HL-60 (cell line): ENCODE measurements around the gene CNOT10.
"Not testable (repeated sequence)": the region's sequence is repeated elsewhere in the genome, so short reads cannot be mapped to it uniquely, and the experiment has no call there.

Source experiments
- DNase-seq, 2 experiments: peaks; one replicate each; pipeline ENCODE4 v3.0.0-alpha.2; 2010 to 2020; ENCODE audit warnings: low read depth in 1 of 2, low spot score in 1 of 2
- H3K27ac ChIP-seq: fragments of 250-450 bp; sonication (Bioruptor Pico); replicated peaks from 2 replicates; pipeline ENCODE4 v1.5.1; 2020; ENCODE audit warnings: mild to moderate bottlenecking, moderate library complexity
- H3K27me3 ChIP-seq: fragments of 250-450 bp; sonication (Bioruptor Pico); 2 replicates; pipeline ENCODE4 v1.5.1; 2021; ENCODE audit warnings: mild to moderate bottlenecking, moderate library complexity; ENCODE audit not compliant: insufficient read depth, poor library complexity, severe bottlenecking
- H3K4me3 ChIP-seq: replicated peaks from 2 replicates; pipeline ENCODE4 v1.5.1; 2011; ENCODE audit warnings: mild to moderate bottlenecking, control low read depth, low read length; ENCODE audit not compliant: insufficient read depth
- GABPA ChIP-seq: IDR thresholded peaks from 2 replicates; pipeline ENCODE4 v1.6.1; 2012; ENCODE audit warnings: low read depth
- POLR2AphosphoS5 ChIP-seq: IDR thresholded peaks from 2 replicates; pipeline ENCODE4 v1.6.1; 2012; ENCODE audit warnings: low read depth
- SPI1 ChIP-seq: IDR thresholded peaks from 2 replicates; pipeline ENCODE4 v1.6.1; 2012; ENCODE audit warnings: low read depth, mild to moderate bottlenecking, borderline replicate concordance
- TF ChIP-seq, protein P1 (sequence below): IDR thresholded peaks from 2 replicates; pipeline ENCODE4 v1.6.1; 2012; ENCODE audit warnings: low read depth; ENCODE audit not compliant: insufficient replicate concordance
- TF ChIP-seq, protein P2 (sequence below): IDR thresholded peaks from one replicate; pipeline ENCODE4 v1.5.1; 2011; ENCODE audit warnings: low read length, control low read depth, inconsistent platforms; ENCODE audit not compliant: insufficient read depth

Gene CNOT10

DNA sequence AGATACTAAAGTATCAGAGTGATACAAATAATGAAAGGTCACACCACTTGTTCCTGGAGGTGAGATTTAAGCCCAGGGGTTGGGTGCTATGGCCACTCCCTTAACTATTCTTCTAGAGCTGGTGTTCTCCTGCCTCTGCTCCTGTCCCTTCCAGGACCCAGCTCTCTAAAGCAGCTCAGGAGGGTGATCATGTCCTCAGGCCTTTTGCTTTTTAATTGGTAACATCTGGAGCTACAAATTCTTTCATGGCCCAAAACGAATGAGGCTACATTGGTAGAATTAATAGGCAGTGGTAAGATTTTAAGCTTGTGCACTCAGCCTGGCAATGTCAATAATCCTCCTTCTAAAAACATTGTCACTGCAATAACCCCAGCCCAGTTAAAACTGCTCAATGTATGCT is 38.2 kb upstream of the CNOT10 start:
- DNase-seq, result no peak
- H3K27me3 ChIP-seq, result no peaks in the 10 kb centered on the region
- TF ChIP-seq, protein P1, sequence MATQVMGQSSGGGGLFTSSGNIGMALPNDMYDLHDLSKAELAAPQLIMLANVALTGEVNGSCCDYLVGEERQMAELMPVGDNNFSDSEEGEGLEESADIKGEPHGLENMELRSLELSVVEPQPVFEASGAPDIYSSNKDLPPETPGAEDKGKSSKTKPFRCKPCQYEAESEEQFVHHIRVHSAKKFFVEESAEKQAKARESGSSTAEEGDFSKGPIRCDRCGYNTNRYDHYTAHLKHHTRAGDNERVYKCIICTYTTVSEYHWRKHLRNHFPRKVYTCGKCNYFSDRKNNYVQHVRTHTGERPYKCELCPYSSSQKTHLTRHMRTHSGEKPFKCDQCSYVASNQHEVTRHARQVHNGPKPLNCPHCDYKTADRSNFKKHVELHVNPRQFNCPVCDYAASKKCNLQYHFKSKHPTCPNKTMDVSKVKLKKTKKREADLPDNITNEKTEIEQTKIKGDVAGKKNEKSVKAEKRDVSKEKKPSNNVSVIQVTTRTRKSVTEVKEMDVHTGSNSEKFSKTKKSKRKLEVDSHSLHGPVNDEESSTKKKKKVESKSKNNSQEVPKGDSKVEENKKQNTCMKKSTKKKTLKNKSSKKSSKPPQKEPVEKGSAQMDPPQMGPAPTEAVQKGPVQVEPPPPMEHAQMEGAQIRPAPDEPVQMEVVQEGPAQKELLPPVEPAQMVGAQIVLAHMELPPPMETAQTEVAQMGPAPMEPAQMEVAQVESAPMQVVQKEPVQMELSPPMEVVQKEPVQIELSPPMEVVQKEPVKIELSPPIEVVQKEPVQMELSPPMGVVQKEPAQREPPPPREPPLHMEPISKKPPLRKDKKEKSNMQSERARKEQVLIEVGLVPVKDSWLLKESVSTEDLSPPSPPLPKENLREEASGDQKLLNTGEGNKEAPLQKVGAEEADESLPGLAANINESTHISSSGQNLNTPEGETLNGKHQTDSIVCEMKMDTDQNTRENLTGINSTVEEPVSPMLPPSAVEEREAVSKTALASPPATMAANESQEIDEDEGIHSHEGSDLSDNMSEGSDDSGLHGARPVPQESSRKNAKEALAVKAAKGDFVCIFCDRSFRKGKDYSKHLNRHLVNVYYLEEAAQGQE, result no peak
- TF ChIP-seq, protein P2, sequence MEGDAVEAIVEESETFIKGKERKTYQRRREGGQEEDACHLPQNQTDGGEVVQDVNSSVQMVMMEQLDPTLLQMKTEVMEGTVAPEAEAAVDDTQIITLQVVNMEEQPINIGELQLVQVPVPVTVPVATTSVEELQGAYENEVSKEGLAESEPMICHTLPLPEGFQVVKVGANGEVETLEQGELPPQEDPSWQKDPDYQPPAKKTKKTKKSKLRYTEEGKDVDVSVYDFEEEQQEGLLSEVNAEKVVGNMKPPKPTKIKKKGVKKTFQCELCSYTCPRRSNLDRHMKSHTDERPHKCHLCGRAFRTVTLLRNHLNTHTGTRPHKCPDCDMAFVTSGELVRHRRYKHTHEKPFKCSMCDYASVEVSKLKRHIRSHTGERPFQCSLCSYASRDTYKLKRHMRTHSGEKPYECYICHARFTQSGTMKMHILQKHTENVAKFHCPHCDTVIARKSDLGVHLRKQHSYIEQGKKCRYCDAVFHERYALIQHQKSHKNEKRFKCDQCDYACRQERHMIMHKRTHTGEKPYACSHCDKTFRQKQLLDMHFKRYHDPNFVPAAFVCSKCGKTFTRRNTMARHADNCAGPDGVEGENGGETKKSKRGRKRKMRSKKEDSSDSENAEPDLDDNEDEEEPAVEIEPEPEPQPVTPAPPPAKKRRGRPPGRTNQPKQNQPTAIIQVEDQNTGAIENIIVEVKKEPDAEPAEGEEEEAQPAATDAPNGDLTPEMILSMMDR, result no peak
- no peak for TF ChIP-seq POLR2AphosphoS5
- TF ChIP-seq GABPA, result no peak
- no peak overlapping the region for H3K4me3 ChIP-seq
- no peak overlapping the region for H3K27ac ChIP-seq

DNA sequence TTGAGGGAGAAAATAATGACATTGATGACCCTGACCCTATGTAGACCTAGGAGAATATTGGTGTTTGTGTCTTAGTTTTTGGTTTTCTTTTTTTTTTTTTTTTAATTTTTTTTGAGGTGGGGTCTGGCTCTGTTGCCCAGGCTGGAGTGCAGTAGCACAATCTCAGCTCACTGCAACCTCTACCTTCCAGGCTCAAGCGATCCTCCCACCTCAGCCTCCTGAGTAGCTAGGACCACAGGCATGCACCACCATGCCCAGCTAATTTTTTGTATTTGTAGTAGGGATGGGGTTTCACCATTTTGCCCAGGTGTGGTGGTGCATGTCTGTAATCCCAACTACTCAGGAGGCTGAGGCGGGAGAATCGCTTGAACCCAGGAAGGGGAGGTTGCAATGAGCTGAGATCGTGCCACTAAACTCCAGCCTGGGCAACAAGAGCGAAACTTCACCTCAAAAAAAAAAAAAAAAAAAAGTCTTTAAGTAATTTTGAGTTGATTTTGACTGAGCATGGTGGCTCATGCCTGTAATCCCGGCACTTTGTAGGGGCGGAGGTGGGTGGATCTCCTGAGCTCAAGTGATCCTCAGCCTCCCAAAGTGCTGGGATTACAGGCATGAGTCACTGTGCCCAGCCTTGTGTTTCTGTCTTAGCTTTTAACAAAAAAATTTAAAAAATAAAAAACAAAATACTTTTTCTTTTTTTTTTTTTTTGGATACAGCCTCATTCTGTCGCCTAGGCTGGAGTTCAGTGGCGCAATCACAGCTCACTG is 32.5 kb upstream of the CNOT10 start:
- H3K27ac ChIP-seq, H3K27me3 ChIP-seq, DNase-seq, H3K4me3 ChIP-seq: not testable (repeated sequence)

DNA sequence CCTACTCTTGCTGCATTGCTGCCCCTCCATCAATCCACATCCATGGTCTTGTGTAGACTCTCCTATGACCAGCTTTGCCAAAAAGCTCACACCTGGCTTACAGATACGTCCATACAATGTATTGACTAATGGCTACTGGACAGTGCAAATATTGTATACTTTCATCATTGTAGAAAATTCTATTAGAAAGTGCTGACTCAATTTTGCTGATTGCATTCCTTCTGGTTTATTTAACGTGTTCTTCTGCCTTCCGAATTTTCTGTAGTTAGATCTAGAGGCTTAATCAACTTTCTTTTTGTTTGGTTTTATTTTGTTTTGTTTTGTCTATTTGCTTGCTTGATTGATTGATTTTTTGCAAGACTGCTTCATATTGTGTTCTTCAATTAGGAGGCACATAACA is 29.8 kb upstream of the CNOT10 start:
- no peaks in the 10 kb centered on the region for H3K27me3 ChIP-seq
- H3K4me3 ChIP-seq, result no peak overlapping the region
- H3K27ac ChIP-seq, result no peak overlapping the region
- TF ChIP-seq GABPA (no peak), POLR2AphosphoS5 (no peak), SPI1 (no peak)
- TF ChIP-seq, protein P2, result no peak
- TF ChIP-seq, protein P1, result no peak
- no peak for DNase-seq

DNA sequence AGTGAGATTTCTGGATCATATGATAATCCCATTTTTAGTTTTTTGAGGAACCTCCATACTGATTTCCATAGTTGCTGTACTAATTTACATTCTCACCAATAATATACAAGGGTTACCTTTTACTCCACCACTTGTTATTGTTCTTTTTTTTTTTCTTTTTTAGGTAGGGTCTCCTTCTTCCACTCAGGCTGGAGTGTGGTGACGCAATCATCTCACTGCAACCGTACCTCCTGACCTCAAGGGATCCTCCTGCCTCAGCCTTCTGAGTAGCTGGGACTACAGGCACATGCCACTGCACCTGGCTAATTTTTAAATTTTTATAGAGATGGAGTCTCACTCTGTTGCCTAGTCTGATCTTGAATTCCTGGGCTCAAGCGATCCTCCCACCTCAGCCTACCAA is 24.4 kb upstream of the CNOT10 start:
- DNase-seq, result no peak
- no peaks in the 10 kb centered on the region for H3K27me3 ChIP-seq
- no peak overlapping the region for H3K27ac ChIP-seq
- H3K4me3 ChIP-seq, result no peak overlapping the region
- TF ChIP-seq, protein P2, result no peak
